Measurements from ENCODE around the gene PDPR. TPM values are rescaled to one million over a fixed set of nuclear protein-coding genes. Genes with fewer than 3 reads are reported as not detected.
"Not testable (repeated sequence)": the region's sequence is repeated elsewhere in the genome, so short reads cannot be mapped to it uniquely, and the experiment has no call there.

PDPR gene
- total and polyA plus RNA-seq, 10 of the 15 experiments (the other 5 are each of a cell fraction or from before 2014, with no cell fraction given) = 2.6 to 29.1 (median 6.8) TPM

GRCh38 chr16:70163596-70163995, 49.5 kb downstream of the PDPR start (continued):
- TF ChIP-seq MLLT1 (IDR thresholded peaks at IDR 0.05) = no peak

- H4K20me1 ChIP-seq (ENCODE audit: control insufficient read depth, insufficient read depth); H3K4me3 ChIP-seq; RAD21 ChIA-PET (ENCODE audit: unreplicated experiment); ATAC-seq; BruUV-seq (replicated peaks); H3K27ac ChIP-seq (ENCODE audit: control insufficient read depth, insufficient read depth); H3K4me2 ChIP-seq (ENCODE audit: control insufficient read depth, insufficient read depth); H3K9ac ChIP-seq (ENCODE audit: control insufficient read depth, insufficient read depth, low read length); SMC1A ChIA-PET (ENCODE audit: uncharacterized antibody, unreplicated experiment); H2AFZ ChIP-seq (ENCODE audit: control insufficient read depth, low read depth, low read length); in situ Hi-C loops (cut with MboI); H3K36me3 ChIP-seq (ENCODE audit: control insufficient read depth in 2 of 2, insufficient read depth in 2 of 2, low read length in 1 of 2); H3K27me3 ChIP-seq (replicated peaks in 1 of 2; ENCODE audit: control insufficient read depth in 2 of 2, insufficient read depth in 2 of 2, low read length in 1 of 2); H3K4me1 ChIP-seq (ENCODE audit: control insufficient read depth, insufficient read depth, low read length); H3K79me2 ChIP-seq (ENCODE audit: control insufficient read depth, insufficient read depth, low read length); CTCF ChIA-PET; H3K9me3 ChIP-seq (replicated peaks; ENCODE audit: control insufficient read depth, insufficient read depth, low read length); FAIRE-seq; DNase-seq (ENCODE audit: low read depth, low spot score): not testable (repeated sequence)
- POLR2A ChIA-PET = interaction anchor here (0.6 kb wide), 1 partner anchor 12 kb away, joined by 3 read pairs; no protein-coding TSS in a partner anchor
- intact Hi-C loops (cut with micrococcal nuclease; ENCODE audit: unreplicated experiment) = loop anchor here (10.0 kb wide), 2 partner anchors 88 to 488 kb away; partner anchors contain the start of gene EXOSC6
- WGBS (ENCODE audit: insufficient coverage, insufficient replicate concordance, low lambda C conversion rate, missing lambda C conversion rate) = 80% methylated on average over 4 of the region's 10 CpGs
Measured at GRCh38 chr16:70166688-70167087, 52.6 kb downstream of the PDPR start.

- H3K27me3 ChIP-seq (replicated peaks in 1 of 2; ENCODE audit: control insufficient read depth in 2 of 2, insufficient read depth in 2 of 2, low read length in 1 of 2); H3K79me2 ChIP-seq (ENCODE audit: control insufficient read depth, insufficient read depth, low read length); H3K9ac ChIP-seq (ENCODE audit: control insufficient read depth, insufficient read depth, low read length); POLR2A ChIA-PET; H3K4me2 ChIP-seq (ENCODE audit: control insufficient read depth, insufficient read depth); DNase-seq (ENCODE audit: low read depth, low spot score); H4K20me1 ChIP-seq (ENCODE audit: control insufficient read depth, insufficient read depth); FAIRE-seq; RAD21 ChIA-PET (ENCODE audit: unreplicated experiment); H2AFZ ChIP-seq (ENCODE audit: control insufficient read depth, low read depth, low read length); H3K4me3 ChIP-seq; H3K4me1 ChIP-seq (ENCODE audit: control insufficient read depth, insufficient read depth, low read length); CTCF ChIA-PET; ATAC-seq; in situ Hi-C loops (cut with MboI); H3K9me3 ChIP-seq (replicated peaks; ENCODE audit: control insufficient read depth, insufficient read depth, low read length); intact Hi-C loops (cut with micrococcal nuclease; ENCODE audit: unreplicated experiment); BruUV-seq (replicated peaks); H3K27ac ChIP-seq (ENCODE audit: control insufficient read depth, insufficient read depth); H3K36me3 ChIP-seq (ENCODE audit: control insufficient read depth in 2 of 2, insufficient read depth in 2 of 2, low read length in 1 of 2); SMC1A ChIA-PET (ENCODE audit: uncharacterized antibody, unreplicated experiment): not testable (repeated sequence)
- 37% methylated on average over 17 of the region's 21 CpGs for WGBS (ENCODE audit: insufficient coverage, insufficient replicate concordance, low lambda C conversion rate, missing lambda C conversion rate)
Measured at GRCh38 chr16:70173212-70173837, 59.2 kb downstream of the PDPR start, which contains the start of gene CLEC18C. Gene CLEC18C (plus strand): TSS chr16:70173787. CDS start chr16:70174279, 492 bp downstream.

GRCh38 chr16:70173916-70174315, 59.8 kb downstream of the PDPR start:
- RAD21 ChIA-PET (ENCODE audit: unreplicated experiment) = not testable (repeated sequence)

More at GRCh38 chr16:70173916-70174315, 59.8 kb downstream of the PDPR start:
- DNase-seq (ENCODE audit: low read depth, low spot score); H3K4me2 ChIP-seq (ENCODE audit: control insufficient read depth, insufficient read depth); H3K79me2 ChIP-seq (ENCODE audit: control insufficient read depth, insufficient read depth, low read length); H3K27ac ChIP-seq (ENCODE audit: control insufficient read depth, insufficient read depth); H3K36me3 ChIP-seq (ENCODE audit: control insufficient read depth in 2 of 2, insufficient read depth in 2 of 2, low read length in 1 of 2); POLR2A ChIA-PET; BruUV-seq (replicated peaks); H3K4me3 ChIP-seq; CTCF ChIA-PET; H3K9me3 ChIP-seq (replicated peaks; ENCODE audit: control insufficient read depth, insufficient read depth, low read length); H3K27me3 ChIP-seq (replicated peaks in 1 of 2; ENCODE audit: control insufficient read depth in 2 of 2, insufficient read depth in 2 of 2, low read length in 1 of 2); FAIRE-seq; H3K9ac ChIP-seq (ENCODE audit: control insufficient read depth, insufficient read depth, low read length); ATAC-seq; intact Hi-C loops (cut with micrococcal nuclease; ENCODE audit: unreplicated experiment); H3K4me1 ChIP-seq (ENCODE audit: control insufficient read depth, insufficient read depth, low read length); H2AFZ ChIP-seq (ENCODE audit: control insufficient read depth, low read depth, low read length); SMC1A ChIA-PET (ENCODE audit: uncharacterized antibody, unreplicated experiment); H4K20me1 ChIP-seq (ENCODE audit: control insufficient read depth, insufficient read depth); in situ Hi-C loops (cut with MboI): not testable (repeated sequence)
- 39% methylated on average over 4 of the region's 15 CpGs for WGBS (ENCODE audit: insufficient coverage, insufficient replicate concordance, low lambda C conversion rate, missing lambda C conversion rate)
